D721Med (cell line): Measurements from ENCODE around the gene CDH5.

Experiments
- DNase-seq: peaks from one replicate; pipeline ENCODE4 v3.0.0; 2011; ENCODE audit warnings: low spot score; ENCODE audit not compliant: insufficient read length
- FAIRE-seq: peaks from 2 replicates; lab custom pipeline; 2011; peaks lifted over from hg19 to GRCh38; lab: Jason Lieb, UNC
- TF ChIP-seq, protein P1 (sequence below): IDR thresholded peaks from 2 replicates; pipeline ENCODE4 v1.5.1; 2012; ENCODE audit warnings: mild to moderate bottlenecking, control low read depth; ENCODE audit not compliant: insufficient read depth; ENCODE audit errors: missing control alignments

The CDH5 gene

DNA sequence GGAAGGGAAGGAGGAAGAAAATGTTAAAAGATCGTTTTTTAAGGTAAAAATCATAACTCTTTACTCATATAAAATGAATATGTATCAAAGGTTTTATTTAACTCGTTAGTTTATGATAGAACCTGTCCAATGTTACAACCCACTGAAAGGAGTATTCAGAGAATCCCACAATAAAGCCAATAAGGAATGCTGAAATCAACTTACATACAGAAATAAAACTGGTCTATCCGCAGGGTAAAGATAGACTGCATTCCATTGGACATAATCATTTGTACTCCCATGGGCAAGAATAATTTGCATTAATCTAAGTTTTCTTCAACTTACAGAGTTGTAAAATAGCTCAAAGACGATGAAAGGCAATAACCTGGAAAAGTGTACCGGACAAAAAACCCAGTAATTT, 42.7 kb downstream of the CDH5 start:
- no peak for FAIRE-seq
- DNase-seq = no peak
- TF ChIP-seq, protein P1, sequence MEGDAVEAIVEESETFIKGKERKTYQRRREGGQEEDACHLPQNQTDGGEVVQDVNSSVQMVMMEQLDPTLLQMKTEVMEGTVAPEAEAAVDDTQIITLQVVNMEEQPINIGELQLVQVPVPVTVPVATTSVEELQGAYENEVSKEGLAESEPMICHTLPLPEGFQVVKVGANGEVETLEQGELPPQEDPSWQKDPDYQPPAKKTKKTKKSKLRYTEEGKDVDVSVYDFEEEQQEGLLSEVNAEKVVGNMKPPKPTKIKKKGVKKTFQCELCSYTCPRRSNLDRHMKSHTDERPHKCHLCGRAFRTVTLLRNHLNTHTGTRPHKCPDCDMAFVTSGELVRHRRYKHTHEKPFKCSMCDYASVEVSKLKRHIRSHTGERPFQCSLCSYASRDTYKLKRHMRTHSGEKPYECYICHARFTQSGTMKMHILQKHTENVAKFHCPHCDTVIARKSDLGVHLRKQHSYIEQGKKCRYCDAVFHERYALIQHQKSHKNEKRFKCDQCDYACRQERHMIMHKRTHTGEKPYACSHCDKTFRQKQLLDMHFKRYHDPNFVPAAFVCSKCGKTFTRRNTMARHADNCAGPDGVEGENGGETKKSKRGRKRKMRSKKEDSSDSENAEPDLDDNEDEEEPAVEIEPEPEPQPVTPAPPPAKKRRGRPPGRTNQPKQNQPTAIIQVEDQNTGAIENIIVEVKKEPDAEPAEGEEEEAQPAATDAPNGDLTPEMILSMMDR = no peak

DNA sequence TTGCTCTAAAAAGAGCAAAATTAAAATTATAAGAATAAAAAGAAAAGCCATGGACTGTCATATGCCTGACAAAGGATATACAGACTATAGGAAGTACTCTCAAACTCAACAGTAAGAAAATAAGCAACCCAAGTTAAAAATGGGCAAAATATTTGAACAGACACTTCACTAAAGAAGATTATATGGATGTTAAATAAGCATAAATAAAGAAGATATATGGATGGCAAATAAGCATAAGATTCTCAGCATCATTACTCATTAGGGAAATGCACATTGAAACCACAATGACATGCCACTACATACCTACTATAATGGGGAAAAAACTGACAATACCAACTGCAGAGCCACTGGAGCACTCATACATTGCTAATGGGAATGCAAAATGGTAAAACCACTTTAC, 45.7 kb downstream of the CDH5 start:
- TF ChIP-seq, protein P1 = no peak
- FAIRE-seq = no peak
- no peak for DNase-seq

DNA sequence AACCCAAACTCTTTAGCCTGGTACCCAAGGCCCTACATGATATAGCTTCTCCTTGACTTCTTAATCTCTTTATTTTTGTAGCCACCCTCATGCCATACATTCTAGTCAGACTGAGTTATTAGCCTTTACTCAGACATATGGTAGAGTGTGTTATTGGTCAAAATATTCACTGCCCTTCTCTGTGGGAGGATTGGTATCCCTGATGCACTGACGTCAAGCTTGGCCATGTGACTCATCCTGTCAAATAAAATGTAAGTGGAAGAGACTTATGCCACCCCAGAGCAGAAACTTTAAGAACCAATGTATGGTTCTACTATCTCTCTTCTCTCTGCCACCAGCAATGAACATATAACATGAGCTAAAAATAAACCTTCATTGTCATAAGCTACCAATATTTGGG, 48.4 kb downstream of the CDH5 start:
- FAIRE-seq (no peak), DNase-seq (no peak)
- TF ChIP-seq, protein P1 = no peak

DNA sequence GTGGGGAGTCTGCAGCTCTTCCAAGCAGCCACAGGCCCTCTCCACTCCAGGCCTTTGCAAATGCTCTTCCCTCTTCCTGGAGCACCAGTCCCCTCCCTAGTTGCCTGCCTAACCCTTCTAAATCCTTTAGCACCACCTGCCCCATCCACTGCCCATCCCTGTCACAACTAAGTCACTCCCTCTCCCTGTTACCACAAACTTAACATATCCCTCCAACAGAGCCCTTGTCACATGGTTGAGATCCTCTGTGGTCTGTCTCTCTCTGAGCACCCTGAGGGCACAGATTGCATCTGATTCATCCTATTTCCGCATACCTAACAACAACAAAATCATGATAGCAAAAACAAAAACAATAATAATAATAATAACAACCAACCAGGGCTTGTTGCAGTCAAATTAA, 49.6 kb downstream of the CDH5 start:
- DNase-seq (no peak), FAIRE-seq (no peak)
- TF ChIP-seq, protein P1 = no peak

DNA sequence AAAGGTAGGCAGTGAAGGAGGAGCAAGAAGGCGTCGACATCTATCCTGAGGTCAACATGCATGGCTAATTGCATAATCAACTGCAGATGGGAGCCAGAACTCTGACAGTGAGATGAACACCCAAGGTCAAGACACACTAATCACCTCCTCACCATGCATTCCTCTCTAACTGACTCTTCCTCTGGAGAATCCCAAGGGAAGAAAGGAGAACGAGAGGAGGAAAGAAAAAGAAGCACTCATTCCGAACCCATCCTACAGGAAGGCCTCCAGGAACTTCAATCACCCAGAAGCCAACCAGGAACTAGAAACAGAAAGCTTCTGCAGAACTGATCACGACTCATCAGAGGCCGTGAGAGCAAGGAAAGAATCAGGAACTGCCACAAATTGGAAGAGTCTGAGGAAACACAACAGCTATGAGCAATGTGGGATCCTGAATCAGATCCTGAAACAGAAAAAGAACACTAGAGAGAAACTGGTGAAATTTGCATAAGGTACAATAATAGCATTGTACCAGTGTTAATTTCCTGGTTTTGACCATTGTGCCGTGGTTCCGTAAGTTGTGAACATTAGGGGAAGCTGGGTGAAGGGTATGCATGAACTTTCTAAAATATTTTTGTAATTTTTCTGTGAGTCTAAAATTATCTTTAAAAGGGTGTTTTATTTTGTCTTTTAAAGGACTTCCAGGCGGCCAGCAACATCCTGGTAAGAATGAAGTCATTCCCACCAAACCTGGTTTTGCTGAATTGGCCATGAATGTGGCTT, 50.6 kb downstream of the CDH5 start:
- TF ChIP-seq, protein P1 = no peak
- FAIRE-seq (no peak), DNase-seq (no peak)

DNA sequence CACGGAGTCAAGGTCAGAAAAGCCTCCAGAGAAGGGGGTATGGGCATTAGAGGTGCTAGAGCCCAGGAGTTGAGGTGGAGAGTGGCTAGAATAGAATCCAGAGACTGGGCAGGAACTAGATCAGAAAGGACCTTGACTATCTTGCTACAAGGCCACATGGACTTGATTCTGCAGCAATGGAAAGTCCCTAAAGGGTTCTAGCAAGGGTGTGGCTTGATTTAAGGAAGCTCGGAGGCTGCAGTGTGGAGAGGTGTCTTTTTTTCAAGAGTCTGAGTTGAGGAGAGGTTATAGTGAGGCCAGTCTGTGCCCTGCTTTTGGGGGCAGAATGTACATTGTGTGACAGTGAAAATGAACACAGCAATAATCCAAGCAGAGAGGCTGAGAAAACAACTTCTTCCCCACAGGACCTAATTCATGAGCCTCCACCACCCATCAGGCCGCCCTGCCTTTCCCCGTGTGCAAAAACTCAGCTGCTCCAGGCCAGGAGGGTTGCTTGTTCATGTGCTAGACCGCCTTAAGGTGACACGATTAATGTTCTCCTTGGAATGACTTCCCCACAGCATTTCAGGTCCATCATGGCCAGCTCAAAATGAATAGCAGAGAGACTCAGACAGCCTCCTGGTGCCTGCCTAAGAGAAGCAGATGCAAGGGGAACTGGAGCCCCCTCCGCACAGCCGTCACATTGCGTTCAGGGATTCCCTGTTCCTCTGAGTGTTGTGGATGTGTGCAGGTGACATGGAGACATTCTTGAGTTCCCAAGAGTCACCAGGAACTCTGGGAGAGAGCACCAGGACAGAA, 51.9 kb downstream of the CDH5 start:
- FAIRE-seq (no peak), DNase-seq (no peak)
- TF ChIP-seq, protein P1 = no peak

DNA sequence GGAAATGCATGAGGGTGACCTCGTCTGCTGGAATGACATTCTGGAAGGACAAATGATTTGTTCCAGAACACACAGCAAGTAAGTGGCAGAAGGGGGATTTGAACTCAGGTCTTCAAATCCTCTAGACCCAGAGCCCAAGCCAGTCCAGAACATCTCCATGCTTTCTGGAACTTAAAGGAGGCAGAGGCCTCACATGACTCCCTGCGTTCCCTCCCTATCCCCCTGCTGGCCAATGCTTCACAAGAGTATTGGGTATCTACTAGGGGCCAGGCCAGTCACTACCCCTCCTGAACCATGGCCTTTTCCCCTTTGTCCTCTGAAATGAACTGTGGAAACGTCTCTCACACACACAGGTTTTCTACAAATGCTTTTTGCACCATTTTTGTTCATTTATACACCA, 53.0 kb downstream of the CDH5 start:
- no peak for DNase-seq
- no peak for FAIRE-seq
- TF ChIP-seq, protein P1 = no peak
